NCI-H187 (cell line): ENCODE measurements around the gene GCAT.

Source experiments
- DNase-seq, 2 experiments: peaks; one replicate each; lab custom pipeline; 2025; lab: John Stamatoyannopoulos, UW

GCAT gene

GRCh38 chr22:37843741-37844089 is 36.0 kb downstream of the GCAT start:
- DNase-seq: no peak

GRCh38 chr22:37844904-37845329 is 37.2 kb downstream of the GCAT start:
- DNase-seq: no peak

- DNase-seq: no peak
Observed at GRCh38 chr22:37846433-37846832, 38.7 kb downstream of the GCAT start.

GRCh38 chr22:37848587-37849088 is 40.9 kb downstream of the GCAT start:
- no peak for DNase-seq

- peak; percentile 11 to 59 for DNase-seq
Observed at GRCh38 chr22:37849089-37849751, 41.5 kb downstream of the GCAT start, which contains the start of gene EIF3L. Gene EIF3L, plus strand, starts transcription at chr22:37849419. Its CDS starts 31 bp downstream, at chr22:37849450.

GRCh38 chr22:37850801-37851200 is 43.1 kb downstream of the GCAT start:
- DNase-seq: no peak

GRCh38 chr22:37852418-37852817 is 44.7 kb downstream of the GCAT start:
- no peak for DNase-seq

GRCh38 chr22:37854946-37855345 is 47.2 kb downstream of the GCAT start:
- DNase-seq: no peak

GRCh38 chr22:37855462-37855861 is 47.7 kb downstream of the GCAT start:
- no peak for DNase-seq

- no peak for DNase-seq
Observed at GRCh38 chr22:37860796-37861421, 53.2 kb downstream of the GCAT start.

- DNase-seq: no peak
Observed at GRCh38 chr22:37862570-37863325, 55.0 kb downstream of the GCAT start.

GRCh38 chr22:37865510-37865909 is 57.8 kb downstream of the GCAT start:
- DNase-seq: no peak
